ENCODE results near the gene ATXN1.

Gene ATXN1

DNA sequence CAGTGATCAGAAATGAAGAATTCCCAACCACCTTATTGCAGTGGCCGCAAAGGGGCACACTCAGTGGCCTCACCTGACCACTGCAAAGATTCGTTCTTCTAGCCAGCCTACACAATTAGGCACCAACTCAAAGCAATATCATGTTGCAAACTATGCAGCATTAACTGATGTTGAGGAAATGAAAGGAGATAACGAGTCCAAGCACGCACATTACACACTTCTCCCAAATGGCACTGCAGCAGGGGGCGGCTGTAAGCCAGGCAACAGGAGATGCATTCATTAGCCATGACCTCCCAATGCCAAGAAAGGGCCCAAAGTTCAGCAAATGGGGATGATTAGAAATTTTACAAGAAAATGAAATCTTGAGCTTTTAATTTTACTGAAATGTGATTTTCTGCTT, 39.3 kb downstream of the ATXN1 start (continued):
- no peak for TF ChIP-seq ZNF292 (tag by site-specific recombination; IDR thresholded peaks at IDR 0.05; ENCODE audit: borderline replicate concordance, low read depth)
- no peak for TF ChIP-seq ZFP3 (tag by site-specific recombination; IDR thresholded peaks at IDR 0.05; ENCODE audit: low read depth)
- TF ChIP-seq ZNF585B (tag by site-specific recombination; IDR thresholded peaks at IDR 0.05): no peak
- TF ChIP-seq KLF7 (tag by site-specific recombination; IDR thresholded peaks at IDR 0.05; ENCODE audit: borderline replicate concordance): no peak
- peak; percentile 62 for TF ChIP-seq ZNF501 (tag by site-specific recombination; IDR thresholded peaks at IDR 0.05)
- TF ChIP-seq SCRT2 (tag by site-specific recombination; IDR thresholded peaks at IDR 0.05): peak; percentile 90
- TF ChIP-seq ZNF791 (tag by site-specific recombination; IDR thresholded peaks at IDR 0.05): no peak

DNA sequence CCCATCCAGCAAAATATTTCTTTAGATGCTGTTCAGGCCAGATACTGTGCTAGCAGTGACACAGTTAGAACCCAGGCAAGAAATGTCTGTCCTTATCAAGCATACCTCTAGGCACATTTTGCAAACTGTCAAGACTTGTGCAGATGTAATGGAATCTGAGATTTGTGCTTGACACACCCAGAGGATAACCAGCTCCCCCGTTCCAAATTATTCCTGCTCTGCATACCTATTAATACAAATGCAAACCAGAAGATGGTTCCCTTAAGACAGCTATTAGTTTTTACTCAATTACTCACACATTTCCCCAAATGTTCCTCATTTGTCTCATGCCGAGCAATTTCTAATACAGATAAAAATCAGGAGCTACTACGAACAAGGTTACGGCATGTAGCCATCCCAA, 40.4 kb downstream of the ATXN1 start:
- CTCF ChIA-PET: interaction anchor here (0.6 to 6.9 kb wide), 7 partner anchors 27 to 210 kb away, joined by 3 to 66 read pairs (median 3); partner anchors contain the start of gene ATXN1
- TF ChIP-seq MYNN (tag by site-specific recombination; IDR thresholded peaks at IDR 0.05; ENCODE audit: borderline replicate concordance) (no peak), REPIN1 (tag by site-specific recombination; IDR thresholded peaks at IDR 0.05; ENCODE audit: low read depth) (no peak), ZNF394 (tag by site-specific recombination; IDR thresholded peaks at IDR 0.05; ENCODE audit: borderline replicate concordance) (no peak), ZNF366 (tag by site-specific recombination; conservative IDR thresholded peaks at IDR 0.05) (no peak), EGR2 (tag by site-specific recombination; IDR thresholded peaks at IDR 0.05; ENCODE audit: low read depth) (no peak), MEIS1 (CRISPR knock-in tag; IDR thresholded peaks at IDR 0.05; ENCODE audit: borderline replicate concordance) (no peak), ZNF571 (tag by site-specific recombination; IDR thresholded peaks at IDR 0.05) (no peak), ZNF660 (tag by site-specific recombination; IDR thresholded peaks at IDR 0.05) (no peak), ZNF624 (tag by site-specific recombination; IDR thresholded peaks at IDR 0.05) (no peak), ZNF24 (tag by site-specific recombination; IDR thresholded peaks at IDR 0.05) (no peak), ZNF514 (tag by site-specific recombination; IDR thresholded peaks at IDR 0.05) (no peak)
- TF ChIP-seq, protein P1, sequence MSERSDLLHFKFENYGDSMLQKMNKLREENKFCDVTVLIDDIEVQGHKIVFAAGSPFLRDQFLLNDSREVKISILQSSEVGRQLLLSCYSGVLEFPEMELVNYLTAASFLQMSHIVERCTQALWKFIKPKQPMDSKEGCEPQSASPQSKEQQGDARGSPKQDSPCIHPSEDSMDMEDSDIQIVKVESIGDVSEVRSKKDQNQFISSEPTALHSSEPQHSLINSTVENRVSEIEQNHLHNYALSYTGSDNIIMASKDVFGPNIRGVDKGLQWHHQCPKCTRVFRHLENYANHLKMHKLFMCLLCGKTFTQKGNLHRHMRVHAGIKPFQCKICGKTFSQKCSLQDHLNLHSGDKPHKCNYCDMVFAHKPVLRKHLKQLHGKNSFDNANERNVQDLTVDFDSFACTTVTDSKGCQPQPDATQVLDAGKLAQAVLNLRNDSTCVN (tag by site-specific recombination; optimal IDR thresholded peaks at IDR 0.05): no peak
- TF ChIP-seq, protein P2, sequence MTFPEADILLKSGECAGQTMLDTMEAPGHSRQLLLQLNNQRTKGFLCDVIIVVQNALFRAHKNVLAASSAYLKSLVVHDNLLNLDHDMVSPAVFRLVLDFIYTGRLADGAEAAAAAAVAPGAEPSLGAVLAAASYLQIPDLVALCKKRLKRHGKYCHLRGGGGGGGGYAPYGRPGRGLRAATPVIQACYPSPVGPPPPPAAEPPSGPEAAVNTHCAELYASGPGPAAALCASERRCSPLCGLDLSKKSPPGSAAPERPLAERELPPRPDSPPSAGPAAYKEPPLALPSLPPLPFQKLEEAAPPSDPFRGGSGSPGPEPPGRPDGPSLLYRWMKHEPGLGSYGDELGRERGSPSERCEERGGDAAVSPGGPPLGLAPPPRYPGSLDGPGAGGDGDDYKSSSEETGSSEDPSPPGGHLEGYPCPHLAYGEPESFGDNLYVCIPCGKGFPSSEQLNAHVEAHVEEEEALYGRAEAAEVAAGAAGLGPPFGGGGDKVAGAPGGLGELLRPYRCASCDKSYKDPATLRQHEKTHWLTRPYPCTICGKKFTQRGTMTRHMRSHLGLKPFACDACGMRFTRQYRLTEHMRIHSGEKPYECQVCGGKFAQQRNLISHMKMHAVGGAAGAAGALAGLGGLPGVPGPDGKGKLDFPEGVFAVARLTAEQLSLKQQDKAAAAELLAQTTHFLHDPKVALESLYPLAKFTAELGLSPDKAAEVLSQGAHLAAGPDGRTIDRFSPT (tag by site-specific recombination; IDR thresholded peaks at IDR 0.05): no peak
- POLR2A ChIA-PET: interaction anchor here (0.8 kb wide), 1 partner anchor 33 kb away, joined by 3 read pairs; no protein-coding TSS in a partner anchor

DNA sequence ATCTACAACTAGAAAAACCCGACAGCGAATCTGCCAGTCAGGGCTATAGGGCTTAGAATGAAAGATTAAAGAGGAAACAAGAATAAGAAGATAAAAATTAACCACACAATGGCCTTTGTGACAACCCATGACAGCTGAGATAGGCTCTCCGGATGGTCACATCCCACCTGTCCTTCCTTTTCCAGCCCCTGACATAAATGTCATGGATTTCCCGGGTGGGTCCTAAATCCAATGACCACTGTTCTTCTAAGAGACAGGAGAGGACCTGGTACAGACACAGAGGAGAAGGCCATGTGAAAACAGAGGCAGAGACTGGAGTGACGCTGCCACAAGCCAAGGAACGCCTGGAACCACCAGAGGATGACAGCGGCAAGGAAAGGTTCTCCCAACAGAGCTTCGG, 41.8 kb downstream of the ATXN1 start:
- no peaks in the 10 kb centered on the region for H3K9me3 ChIP-seq (ENCODE audit: control insufficient read depth, insufficient read depth, low read depth, low read length)
- TF ChIP-seq ZBTB20 (tag by site-specific recombination; IDR thresholded peaks at IDR 0.05): no peak
- no peak for TF ChIP-seq SCRT2 (tag by site-specific recombination; IDR thresholded peaks at IDR 0.05)
- no peak for TF ChIP-seq ZBTB8A (tag by site-specific recombination; IDR thresholded peaks at IDR 0.05)
- TF ChIP-seq SP7 (tag by site-specific recombination; IDR thresholded peaks at IDR 0.05): no peak
- peaks cover 44% of the 10 kb centered on the region for H3K4me1 ChIP-seq (ENCODE audit: control insufficient read depth, insufficient read depth, low read length)
- peaks cover 0 to 4% of the 10 kb centered on the region in 2 experiments; a peak in 1 of 3 replicates for H3K36me3 ChIP-seq (ENCODE audit: control insufficient read depth in 2 of 2, insufficient read depth in 1 of 2, low read length in 2 of 2)
- ChIA-PET CTCF (interaction anchor here (0.7 to 6.9 kb wide), 3 partner anchors 16 to 310 kb away, joined by 3 to 66 read pairs (median 3); partner anchors contain the start of gene ATXN1), POLR2A (no interaction called here)
- no peak overlapping the region for H3K27ac ChIP-seq (ENCODE audit: extremely low read depth, low read depth, low read length)
- H3K4me3 ChIP-seq (ENCODE audit: low read depth, low read length): no peak overlapping the region

More for the DNA sequence above, 40.4 kb downstream of the ATXN1 start:
- no peaks in the 10 kb centered on the region for H3K9me3 ChIP-seq (ENCODE audit: control insufficient read depth, insufficient read depth, low read depth, low read length)
- H3K4me1 ChIP-seq (ENCODE audit: control insufficient read depth, insufficient read depth, low read length): peaks cover 52% of the 10 kb centered on the region
- H3K4me3 ChIP-seq (ENCODE audit: low read depth, low read length): no peak overlapping the region
- H3K27ac ChIP-seq (ENCODE audit: extremely low read depth, low read depth, low read length): no peak overlapping the region; the same call in 1 of the 2 replicates
- peaks cover 0 to 4% of the 10 kb centered on the region in 2 experiments; a peak in 1 of 3 replicates for H3K36me3 ChIP-seq (ENCODE audit: control insufficient read depth in 2 of 2, insufficient read depth in 1 of 2, low read length in 2 of 2)
